Hepatic stellate cell (primary cell): ENCODE results near the gene FANCC.

Source experiments
- DNase-seq: peaks from one replicate; pipeline ENCODE4 v3.0.0; 2011; ENCODE audit warnings: low spot score

Gene FANCC

DNA sequence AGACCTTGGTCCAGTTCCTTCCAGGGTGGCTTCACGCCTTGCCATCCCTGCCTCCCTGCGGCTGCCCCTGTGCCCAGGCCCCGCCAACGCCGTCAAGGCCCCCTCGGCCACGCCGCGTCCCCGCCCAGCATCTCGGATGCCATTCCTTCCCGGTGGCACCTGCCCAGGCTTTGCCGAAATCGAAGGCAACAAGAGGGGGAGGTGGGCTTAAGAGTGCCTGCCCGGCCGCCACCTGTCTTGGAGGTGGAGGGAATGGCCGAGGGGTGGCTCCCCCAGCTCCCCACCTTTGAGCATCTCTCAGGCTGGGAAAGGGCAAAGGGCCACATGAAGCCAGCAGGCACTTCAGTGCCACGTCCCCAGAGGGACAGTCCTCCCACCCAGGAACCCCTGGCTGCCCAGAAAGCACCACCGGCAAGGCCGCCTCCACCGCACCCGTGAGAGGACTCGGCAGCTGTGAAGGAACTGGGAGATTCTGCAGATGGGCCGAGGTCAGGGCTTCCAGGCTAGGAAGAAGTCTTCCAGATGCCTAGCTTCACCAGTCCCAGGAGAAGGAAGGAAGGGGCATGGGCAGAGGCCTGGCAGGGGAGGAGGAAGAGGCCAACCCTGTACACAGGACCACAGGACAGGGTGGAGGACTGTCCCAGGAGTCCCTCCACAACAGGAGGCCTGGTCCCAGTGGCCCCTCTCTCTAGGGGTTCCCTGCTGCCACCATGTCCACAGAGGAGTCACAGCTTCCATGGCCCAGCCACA lies 218.0 kb downstream of the FANCC start:
- DNase-seq, result no peak

DNA sequence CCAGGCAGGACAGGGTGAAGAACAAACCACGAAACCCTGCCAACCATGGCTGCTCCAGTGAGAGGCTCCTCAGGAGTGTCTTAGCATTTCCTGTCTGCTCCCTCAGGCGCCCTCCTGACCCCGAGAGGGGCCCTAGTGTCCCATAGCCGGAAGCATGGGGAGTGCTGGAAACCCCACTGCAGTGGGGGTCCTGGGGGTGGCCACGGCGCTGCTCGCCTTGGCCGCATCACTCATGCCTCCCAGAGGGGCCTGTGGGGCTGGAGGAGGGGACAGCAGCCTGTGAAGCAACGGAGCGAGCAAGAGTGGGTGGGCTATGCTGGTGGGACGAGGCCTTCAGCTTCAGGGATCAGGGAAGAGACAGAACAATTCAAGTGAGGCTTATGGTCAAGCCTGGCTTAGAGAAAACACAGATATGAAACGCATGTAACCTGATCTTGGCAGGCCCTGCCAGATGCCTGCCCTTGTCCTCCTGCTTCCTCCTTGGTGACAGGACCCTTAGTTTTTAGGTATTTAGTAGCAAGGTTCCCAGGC lies 219.1 kb downstream of the FANCC start:
- DNase-seq, result no peak

DNA sequence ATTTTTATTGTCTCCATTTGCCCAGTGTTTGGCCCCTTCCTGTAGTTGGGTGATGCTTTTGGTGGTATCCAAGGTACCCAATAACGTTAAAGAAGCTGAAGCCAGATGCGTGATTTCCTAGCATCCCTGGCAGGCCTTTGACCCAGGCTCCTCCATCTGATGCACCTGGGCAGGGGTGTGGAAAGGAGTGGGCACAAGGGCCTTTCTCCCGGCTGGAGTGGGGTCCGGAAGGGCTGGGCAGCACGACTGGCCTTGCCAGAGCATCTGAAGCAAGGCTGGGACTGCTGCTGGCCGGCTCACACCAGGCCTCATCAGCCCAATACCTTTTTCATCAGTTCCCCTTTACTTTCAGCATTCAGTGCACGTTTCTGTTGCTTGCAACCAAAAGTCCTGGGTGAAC lies 220.2 kb downstream of the FANCC start:
- DNase-seq, result no peak

DNA sequence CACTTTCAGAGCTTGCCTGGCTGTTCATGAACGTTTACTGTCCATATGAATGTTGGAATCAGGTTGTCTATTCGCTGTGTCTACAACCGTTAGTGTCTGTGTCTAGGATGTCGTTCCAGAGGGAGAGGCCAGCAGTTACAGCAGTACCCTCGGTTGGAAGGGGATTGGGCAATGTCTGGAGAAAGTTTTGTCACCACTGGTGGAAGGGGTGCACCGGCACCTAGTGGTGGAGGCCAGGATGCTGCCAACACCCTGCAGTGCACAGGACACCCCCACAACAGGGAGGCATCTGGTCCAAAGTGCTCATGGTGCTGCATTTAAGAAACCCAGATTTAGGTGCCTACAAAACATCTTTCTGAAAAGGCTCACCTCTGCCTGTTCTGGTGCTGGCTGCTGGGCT lies 220.7 kb downstream of the FANCC start:
- DNase-seq, result no peak

DNA sequence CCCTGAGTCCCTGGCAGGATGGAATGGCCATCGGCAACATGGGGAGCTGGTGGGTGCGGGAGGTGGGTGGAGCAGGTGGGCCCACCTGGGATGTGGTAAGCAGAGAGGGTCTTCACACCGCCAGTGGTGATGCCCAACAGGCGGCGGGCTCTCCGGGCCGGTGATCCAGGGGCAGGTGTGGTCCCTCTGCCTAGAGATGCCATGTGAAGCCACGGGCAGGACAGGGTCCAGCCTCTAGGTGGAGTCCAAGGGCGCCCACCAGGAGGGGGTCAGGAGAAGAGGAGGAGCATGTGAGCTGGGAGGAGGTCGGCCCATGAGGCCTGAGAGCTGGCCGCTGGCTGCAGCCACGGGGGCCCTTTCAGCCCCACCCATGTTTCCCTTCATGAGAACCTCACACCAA lies 221.1 kb downstream of the FANCC start:
- no peak for DNase-seq

DNA sequence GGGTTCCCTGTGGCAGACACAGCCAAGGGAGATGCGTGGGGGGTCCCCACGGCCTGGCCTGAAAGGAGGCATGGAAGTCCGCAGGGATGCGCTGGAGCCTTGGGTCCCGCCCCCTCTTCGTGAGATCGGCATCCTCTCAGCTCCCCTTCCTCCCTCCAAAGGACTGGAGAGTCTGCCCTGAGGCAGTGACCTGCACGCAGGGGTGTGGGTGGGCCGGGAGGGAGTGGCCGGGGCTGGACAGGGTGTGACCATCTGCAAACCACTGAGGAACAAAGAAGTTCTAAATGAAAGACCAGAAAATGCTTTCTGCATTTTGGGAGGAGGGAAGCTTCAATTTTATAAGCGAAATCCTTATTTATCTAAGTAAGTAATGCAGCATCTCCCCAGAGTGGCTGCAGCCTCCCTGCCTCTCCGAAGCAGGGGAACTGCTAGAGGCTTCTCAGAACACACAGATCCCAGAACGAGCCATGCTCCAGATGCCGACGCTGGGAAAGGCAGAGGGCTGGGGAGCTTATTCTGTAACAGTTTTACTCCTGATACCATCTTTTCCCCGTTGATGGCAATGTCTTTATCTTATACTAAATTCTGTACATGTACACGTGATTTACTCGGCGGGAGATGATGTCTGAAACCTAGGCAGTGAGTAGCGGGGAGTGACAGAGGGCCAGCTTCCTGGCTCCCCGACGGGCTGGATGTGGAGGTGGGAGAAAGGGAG lies 221.7 kb downstream of the FANCC start:
- no peak for DNase-seq

DNA sequence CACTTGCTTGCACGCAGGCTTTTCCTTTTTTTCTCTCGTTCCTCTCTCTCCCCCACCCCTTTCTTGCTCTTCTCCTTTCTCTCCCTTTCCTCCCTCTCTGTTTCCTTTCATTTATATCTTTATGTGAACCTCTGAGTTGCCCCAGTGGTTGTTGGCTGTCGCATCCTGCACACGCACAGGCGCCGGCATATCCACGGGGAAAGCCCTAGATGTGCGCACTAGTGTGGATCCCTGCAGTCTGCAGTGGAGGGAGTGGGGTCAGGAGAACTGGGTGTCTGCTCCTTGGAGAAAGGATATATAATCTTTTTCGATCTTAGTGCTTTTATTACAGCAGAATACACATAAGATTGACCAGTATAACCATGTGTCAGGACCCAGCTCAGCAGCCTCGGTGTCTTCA lies 223.5 kb downstream of the FANCC start:
- DNase-seq, result no peak

DNA sequence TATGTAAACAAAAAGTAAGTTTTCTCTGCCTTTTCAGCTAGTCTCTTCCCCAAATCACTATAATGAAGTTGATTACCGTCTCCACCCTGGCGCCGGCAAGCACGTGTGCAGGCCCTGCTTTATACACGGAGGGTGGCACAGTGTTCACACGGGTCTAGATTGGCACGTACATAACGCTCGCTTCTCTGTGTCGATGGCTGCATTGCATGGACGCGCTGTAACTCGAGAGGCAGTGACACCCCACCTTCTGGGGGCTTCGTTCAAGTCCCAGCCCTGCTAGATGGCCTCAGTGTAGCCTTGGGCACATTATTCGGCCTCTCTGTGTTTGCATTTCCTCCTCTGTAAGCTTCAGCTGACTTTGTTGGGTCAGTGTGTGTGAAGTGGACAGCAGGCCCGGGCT lies 223.9 kb downstream of the FANCC start:
- DNase-seq, result no peak

DNA sequence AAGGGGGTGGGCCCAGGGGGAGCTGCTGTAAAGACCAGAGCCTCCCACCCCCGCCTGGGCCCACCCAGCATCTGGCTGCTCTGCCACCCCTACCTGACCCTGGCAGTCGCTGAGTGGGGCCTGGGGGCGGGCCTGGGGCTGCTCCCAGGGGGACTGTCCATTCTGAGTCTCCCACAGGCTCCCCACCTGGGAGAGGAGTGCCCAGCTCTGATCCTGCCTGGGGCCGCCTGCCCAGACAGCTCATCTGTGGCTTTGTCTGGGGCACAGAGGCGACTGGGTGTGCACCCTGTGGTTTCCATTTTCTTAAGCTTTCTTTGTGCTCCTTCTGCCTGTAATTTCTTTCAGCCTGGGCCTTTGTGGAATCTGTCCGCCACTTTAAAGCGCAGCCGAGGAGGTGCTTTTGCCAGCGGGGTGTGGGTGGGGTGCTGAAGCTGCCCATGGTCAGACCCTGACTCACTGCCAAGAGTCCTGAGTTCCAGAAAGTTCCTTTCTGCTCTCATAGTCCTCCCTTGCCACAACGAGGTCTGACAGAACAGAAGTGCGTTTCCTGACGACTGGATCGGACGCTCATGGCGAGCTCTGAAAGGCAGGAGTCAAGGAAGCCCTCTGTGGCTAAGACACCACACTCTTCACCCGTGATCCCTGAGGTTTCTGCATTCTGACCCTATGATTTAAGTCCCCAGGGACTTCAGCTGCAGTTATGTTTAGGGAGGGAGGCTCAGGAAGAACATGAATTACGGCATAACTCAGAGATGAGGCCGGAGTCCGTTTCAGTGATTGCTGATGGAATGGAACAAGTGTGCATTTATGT lies 225.0 kb downstream of the FANCC start:
- DNase-seq, result peak; percentile 93

DNA sequence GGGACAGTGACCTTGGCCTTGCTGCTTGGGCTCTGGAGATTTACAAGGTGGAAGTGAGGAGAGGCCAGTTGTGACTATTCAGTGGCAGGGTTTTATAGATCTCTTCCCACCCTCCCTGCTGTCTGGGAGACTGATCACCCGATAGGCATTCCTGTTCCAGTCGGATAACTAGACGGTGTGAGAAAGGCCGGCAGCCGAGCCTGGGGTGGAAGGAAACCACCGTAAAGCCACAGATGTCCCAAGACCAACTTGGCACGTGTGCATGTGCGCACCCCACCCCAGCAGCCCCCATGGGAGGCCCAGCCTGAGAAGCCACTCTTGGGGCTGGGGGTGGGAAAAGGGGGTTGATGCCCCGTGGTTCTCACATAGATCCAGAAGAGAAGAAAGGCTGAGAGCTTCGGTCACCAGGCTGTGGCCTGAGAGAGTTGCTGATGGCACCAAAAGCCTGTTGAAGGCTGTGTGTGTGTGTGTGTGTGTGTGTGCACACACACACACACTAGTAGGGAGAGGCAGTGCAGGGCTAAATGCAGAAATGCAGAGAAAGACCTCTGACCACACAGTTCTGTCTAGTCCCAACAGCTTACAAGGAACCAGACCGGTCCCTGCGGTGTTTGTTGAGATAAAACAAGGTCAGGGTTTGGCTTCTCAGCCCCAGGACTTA lies 225.8 kb downstream of the FANCC start:
- peak; percentile 73 for DNase-seq

DNA sequence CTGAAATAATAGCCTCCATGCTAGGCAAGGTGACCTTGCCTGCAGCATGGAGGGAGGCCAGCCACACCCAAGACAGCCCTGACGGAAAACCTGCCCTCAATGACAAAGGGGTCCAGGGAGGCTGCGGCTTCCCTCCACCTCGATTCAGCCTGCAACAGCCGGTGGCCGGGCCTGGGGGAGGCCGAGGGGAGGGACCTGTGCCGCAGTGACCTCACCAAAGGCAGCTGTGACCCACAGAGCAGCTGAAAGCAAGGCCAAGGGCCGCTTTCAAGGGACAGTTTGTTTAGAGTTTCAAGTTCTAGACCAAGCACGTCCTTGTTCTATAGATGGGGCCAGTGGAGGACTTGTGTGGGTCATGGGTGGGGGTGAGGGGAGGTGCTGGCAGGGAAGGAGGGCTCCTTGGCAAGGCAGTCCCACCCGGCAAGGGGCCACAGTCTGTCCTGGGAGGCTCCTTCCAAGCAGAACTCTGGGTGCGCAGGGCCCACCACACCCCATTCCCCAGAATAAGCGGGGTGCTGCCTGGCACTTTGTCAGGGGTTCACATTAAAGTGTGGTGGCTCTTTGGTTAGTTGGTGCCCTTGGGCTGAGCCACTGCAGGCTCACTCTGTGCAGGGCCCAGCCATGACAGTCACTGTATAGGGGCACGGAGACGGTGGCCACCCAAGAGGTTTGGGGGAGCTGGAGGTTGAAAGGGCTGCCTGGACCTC lies 226.5 kb downstream of the FANCC start:
- no peak for DNase-seq

DNA sequence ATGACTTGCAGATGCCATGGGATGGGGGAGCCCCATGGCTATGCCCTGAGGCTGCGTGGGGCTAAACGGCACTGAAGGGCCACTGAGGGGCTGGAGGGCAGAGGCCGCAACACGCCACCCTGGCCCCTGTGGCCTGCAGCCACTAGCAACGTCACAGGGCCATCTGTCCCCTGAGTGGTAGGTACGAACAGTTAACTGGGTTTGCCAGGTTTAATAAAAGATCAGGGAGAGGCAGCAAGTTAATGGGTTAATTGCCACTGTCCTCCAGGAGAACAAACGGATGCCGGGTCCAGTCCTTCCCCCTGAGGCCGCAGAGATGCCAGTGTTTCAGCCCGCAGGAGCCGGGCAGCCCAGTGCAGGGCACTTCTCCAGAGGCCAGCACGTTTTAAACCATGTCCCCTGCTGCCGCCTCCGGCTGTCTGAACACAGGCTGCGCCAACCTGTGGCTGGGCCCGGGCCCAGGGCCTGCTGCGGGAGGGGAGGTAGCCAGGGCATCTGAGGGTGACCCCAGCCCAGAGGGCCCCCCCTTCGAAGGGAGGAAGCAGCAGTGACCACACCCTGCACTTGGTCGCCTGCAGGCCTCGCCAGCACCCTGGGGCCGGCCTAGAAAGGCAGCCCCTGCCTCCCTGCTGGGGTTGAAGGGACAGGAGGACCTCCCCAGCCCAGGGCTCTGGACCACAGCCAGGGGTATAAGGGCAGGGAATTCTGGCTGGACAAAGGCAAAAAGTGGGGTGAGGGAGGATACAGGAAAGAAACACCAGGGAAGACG lies 227.3 kb downstream of the FANCC start:
- no peak for DNase-seq

DNA sequence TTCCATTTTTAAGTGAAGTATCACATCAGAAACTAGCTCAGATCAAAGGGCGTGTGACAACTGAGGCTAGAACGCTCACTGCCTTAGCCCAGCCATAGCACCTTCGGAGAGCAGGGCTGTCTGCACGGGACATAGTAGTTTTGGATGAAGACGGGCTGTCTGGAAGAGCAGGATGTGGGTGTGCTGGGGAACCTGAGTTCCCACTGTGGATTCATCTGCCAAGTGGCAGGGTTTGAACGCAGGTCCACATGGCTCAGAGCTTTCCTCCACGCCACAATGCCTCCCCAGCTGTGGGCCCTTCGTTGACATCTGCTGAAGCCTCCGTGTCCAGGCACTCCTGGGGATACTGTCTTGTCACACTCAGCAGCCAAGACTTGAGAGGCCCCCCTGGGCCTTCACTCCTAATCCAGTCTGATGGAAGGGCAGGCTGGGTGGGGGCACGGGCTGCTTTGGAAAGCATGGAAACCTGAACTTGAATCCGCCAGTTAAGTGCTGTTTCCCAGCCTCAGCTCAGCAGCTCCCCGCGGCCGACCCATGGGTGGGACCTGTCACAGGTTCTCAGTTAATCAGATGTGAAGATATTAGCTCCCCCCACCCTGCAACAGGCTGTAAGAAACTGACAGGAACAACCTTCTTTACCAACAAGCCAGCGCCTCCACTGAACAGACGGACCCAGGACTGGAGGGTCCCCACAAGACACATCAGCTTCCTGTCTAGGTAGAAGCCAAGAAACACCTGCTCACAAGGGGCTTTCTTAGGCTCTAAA lies 228.1 kb downstream of the FANCC start:
- no peak for DNase-seq

DNA sequence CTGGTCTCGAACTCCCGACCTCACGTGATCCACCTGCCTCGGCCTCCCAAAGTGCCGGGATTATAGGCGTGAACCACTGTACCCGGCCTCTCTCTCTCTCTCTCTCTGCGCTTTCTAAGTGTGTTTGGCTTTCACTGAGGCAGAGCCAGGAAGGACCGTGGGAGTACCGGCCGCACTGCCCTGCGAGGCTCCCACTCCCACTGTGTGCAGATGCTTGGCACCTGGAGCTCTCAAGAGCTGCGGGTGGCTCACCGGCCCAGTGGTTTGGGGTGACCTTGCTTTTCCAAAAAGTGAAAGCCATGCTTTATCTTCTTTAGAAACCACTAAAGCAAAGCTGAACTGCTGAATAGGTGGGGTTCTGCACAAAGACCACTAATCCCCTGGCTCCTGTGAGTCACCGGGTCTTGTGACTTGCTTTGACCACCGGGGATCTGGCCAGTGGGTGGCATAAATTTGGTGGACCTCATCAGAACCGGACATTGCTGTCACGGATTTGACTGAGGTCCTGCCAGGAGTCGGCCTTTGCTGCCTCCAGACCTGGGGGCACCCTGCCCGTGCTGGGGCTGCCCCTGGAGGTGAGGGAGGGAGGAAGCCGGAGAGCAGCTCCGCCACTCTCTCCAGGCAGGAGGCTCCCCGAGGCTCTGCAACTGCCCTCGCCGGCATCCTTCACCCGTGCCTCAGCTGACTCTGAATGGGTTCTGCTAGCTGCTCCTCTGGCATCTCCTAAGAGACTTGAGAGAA lies 228.9 kb downstream of the FANCC start:
- DNase-seq, result no peak

DNA sequence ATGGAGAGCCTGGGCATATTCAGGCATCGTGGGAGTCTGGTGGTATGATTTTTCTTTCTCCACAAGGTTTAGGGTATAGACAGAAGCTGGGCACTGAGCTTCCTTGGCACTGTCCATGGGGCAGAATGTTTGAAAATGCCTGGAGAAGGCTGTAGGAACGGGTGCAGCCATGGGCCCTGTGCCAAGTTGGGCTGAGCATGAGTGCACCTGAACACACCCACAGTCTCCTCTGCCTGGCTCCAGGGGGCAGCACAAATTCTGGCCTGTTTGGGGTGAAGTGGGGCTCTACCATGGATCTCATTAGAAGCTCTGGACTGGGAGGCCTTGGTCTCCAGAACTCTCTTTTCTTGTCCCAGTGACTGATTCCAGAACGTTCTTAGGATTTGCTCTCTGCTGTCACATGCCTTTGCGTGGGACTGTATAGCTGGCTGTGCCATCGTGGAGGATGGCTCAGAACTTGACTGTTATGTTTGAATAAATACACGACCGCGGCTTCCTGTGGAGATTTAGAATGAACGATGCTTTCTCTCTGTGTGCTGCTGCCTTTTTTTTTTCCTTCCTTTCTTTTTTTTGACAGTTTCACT lies 229.8 kb downstream of the FANCC start:
- DNase-seq, result no peak

DNA sequence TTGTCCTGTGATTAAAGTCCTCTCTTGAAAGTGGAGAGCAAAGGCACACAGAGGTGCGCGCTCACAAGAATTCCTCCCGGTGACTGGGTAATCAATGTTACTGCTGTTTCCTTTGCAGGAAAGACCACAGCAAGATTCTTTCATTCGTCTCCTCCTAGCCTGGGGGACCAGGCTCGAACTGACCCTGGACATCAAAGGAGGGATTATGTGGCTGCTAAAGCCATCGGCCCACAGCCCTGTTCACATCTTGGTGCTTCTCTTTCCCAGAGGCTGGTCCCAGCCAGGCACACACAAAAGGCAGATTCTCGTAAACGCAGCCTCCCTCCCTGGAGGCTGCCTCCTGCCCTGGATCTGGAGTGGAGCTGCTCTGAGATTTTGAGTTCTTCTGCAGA lies 230.9 kb downstream of the FANCC start:
- DNase-seq, result no peak

DNA sequence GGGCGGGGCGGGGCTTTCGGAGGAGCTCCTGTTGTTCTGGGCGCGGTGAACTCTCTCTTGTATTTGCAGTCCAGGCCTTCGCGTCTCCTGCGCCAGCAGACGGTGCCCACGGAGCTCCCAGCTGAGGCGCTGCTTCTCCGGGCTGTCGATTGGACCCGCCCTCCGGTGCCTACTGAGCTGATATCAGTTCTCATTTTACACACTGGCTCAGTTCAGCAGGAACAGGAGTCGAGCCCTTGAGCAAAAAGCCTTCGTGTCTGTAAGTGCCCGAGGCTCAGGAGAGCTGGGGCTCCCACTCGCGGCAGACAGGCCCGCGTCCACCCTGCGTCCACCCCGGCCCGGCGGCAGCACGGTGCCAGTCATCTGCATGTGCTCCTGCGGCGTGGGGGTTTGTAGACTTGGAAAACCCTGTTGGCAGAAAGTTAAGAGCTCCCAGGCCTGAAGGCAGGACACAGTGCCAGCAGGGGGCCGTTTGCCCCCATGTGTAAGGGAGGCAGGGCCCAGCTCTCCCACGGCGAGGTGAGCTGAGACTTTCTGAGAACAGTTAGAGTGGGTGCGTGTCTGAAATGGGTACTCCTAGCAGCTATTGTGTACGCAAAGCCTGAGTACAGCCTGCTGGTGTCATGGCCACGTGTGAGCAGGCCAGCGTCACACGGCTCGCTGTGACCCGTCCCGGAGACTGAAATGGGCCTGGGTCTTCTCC lies 231.5 kb downstream of the FANCC start:
- DNase-seq, result no peak
